GM23248 (cell line): ENCODE data around the gene SKAP1.

Experiments
- EZH2 ChIP-seq: fragments of 200-600 bp; sonication (generic); IDR thresholded peaks from 2 replicates; pipeline ENCODE4 v1.6.1; 2018; ENCODE audit warnings: antibody characterized with exemption, mild to moderate bottlenecking; ENCODE audit not compliant: insufficient read depth, poor library complexity, severe bottlenecking
- EZH2phosphoT487 ChIP-seq: fragments of 200-600 bp; sonication (generic); IDR thresholded peaks from 2 replicates; pipeline ENCODE4 v1.6.1; 2018; ENCODE audit warnings: antibody characterized with exemption, moderate library complexity, mild to moderate bottlenecking, low read depth; ENCODE audit not compliant: insufficient read depth

DNA sequence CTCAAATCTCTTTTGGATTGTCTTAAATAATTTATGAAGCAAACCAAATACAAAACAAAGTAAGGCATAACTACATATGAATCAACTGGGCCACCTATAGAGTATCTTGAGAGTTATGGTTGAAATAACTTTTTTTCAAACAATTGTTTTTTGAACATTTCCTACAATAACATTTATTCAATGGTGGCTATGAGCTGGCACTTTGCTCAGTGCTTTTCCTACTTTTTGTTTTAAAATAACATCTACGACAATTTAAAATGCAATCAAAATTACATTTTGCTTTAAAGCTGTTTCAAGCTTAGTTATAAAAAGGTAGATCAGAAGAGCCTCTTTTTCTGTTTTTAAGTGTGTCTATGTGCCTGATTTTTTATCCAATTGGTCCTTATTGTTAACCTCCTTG is 238.7 kb downstream of the SKAP1 start:
- no peak for TF ChIP-seq EZH2
- no peak for TF ChIP-seq EZH2phosphoT487
